ENCODE results near the gene PTRHD1. TPM values are rescaled to one million over a fixed set of nuclear protein-coding genes. Genes with fewer than 3 reads are reported as not detected.

The PTRHD1 gene
- total RNA-seq, 3 donors from 2014 or later = 19.6 to 43.4 (median 41.9) TPM

- no peak for TF ChIP-seq CTCF (IDR thresholded peaks at IDR 0.05)
- DNase-seq (no peak), ATAC-seq (no peak)
- no peaks in the 10 kb centered on the region for H3K36me3 ChIP-seq (ENCODE audit: low read depth)
- intact Hi-C loops (cut with DNase I, micrococcal nuclease) = no loop called here
- H3K9me3 ChIP-seq = no peaks in the 10 kb centered on the region
- H3K4me3 ChIP-seq = no peak overlapping the region
- H3K4me1 ChIP-seq (ENCODE audit: low read depth) = no peaks in the 10 kb centered on the region
Measured at GRCh38 chr2:24754985-24755705, 38.0 kb downstream of the PTRHD1 start.

- H3K4me3 ChIP-seq = no peak overlapping the region
- ATAC-seq (no peak), DNase-seq (no peak)
- intact Hi-C loops (cut with DNase I, micrococcal nuclease) = no loop called here
- no peaks in the 10 kb centered on the region for H3K4me1 ChIP-seq (ENCODE audit: low read depth)
- H3K36me3 ChIP-seq (ENCODE audit: low read depth) = no peaks in the 10 kb centered on the region
- no peaks in the 10 kb centered on the region for H3K9me3 ChIP-seq
- no peak for TF ChIP-seq CTCF (IDR thresholded peaks at IDR 0.05)
Measured at GRCh38 chr2:24749069-24749691, 44.0 kb downstream of the PTRHD1 start.

GRCh38 chr2:24747299-24747698 lies 45.9 kb downstream of the PTRHD1 start:
- Histone ChIP-seq H3K4me1 (ENCODE audit: low read depth) (no peaks in the 10 kb centered on the region), H3K36me3 (ENCODE audit: low read depth) (no peaks in the 10 kb centered on the region), H3K4me3 (no peak overlapping the region), H3K9me3 (no peaks in the 10 kb centered on the region)
- no peak for TF ChIP-seq CTCF (IDR thresholded peaks at IDR 0.05)
- ATAC-seq (no peak), DNase-seq (no peak)
- intact Hi-C loops (cut with DNase I, micrococcal nuclease) = no loop called here

- intact Hi-C loops (cut with DNase I, micrococcal nuclease) = no loop called here
- no peaks in the 10 kb centered on the region for H3K4me1 ChIP-seq (ENCODE audit: low read depth)
- no peaks in the 10 kb centered on the region for H3K36me3 ChIP-seq (ENCODE audit: low read depth)
- TF ChIP-seq CTCF (IDR thresholded peaks at IDR 0.05) = no peak
- no peak overlapping the region for H3K4me3 ChIP-seq
- peak; percentile 86 for ATAC-seq
- no peaks in the 10 kb centered on the region for H3K9me3 ChIP-seq
- no peak for DNase-seq
Measured at GRCh38 chr2:24745825-24746224, 47.4 kb downstream of the PTRHD1 start.

- no peak for DNase-seq
- H3K4me3 ChIP-seq = no peak overlapping the region
- no peak for TF ChIP-seq CTCF (IDR thresholded peaks at IDR 0.05)
- no peaks in the 10 kb centered on the region for H3K9me3 ChIP-seq
- H3K36me3 ChIP-seq (ENCODE audit: low read depth) = no peaks in the 10 kb centered on the region
- no peak for ATAC-seq
- H3K4me1 ChIP-seq (ENCODE audit: low read depth) = no peaks in the 10 kb centered on the region
- intact Hi-C loops (cut with DNase I, micrococcal nuclease) = no loop called here
Measured at GRCh38 chr2:24744356-24744755, 48.8 kb downstream of the PTRHD1 start.

Measured in mucosa of descending colon (tissue), 3 donors.